ENCODE data around the gene SLC6A7.
A peak's percentile ranks its signal among the peaks of the same experiment; 100 is the strongest.
"Not testable (repeated sequence)": the region's sequence is repeated elsewhere in the genome, so short reads cannot be mapped to it uniquely, and the experiment has no call there.

Gene SLC6A7

DNA sequence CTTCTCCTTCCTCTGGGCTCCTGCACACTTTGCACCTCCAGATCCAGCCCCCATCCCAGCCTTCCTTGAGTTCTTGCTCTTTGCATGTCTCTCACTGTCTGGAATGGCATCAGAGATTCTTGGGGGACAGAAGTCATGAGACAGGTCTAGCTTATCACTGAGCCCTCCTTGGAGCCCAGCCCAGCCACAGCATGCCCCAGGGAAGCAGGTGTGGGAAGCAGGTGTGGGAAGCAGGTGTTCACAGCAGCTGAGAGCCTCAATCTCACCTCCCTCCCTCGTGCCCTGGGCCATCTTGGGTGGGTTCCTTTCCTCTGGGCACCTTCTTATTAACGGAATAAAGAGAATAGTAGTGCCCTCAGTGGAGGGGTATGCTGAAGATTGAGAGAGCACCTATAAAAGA lies 27.2 kb downstream of the SLC6A7 start:
- DNase-seq (ENCODE audit: low read depth in 2 of 2) = no peak

DNA sequence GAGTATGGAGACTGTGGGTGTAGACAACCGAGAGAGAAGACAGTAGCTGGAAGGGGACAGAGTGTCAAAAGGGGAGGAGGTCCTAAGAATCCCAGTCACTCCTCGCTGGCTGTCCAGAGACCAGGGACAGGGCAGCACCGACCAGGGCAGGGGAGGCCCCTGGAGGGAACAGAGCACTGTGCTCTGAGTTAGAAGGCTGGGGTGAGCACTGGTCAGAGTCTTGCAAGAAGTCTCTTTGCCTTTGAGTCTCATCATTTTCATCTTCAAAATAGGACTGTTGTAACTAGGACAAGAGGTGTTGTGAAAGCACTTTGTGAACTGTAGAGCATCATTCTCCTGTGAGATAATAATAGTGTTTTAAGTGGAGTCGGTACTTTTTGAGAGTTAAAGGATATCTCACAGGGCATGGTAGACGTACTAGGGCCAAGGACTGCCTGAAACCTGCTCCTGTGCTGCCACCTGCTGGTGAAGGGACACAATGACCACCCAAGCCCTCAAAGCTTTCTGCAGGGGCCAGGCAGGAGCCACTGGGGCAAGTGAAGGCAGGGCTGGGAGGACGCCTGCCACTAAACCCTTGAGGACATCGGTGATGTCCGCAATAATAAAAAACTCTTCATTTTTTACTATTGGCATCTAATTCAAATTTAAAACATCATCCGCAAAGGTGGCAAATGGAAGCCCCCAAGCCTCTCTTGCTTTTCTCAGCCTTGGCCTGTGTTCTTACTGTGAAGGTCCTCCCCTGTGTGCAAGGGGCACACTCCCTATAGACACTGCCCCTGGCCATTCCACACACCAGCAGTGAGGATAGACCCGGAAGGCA lies 28.2 kb downstream of the SLC6A7 start:
- DNase-seq (ENCODE audit: low read depth in 2 of 2) = peak; percentile 31 to 40

DNA sequence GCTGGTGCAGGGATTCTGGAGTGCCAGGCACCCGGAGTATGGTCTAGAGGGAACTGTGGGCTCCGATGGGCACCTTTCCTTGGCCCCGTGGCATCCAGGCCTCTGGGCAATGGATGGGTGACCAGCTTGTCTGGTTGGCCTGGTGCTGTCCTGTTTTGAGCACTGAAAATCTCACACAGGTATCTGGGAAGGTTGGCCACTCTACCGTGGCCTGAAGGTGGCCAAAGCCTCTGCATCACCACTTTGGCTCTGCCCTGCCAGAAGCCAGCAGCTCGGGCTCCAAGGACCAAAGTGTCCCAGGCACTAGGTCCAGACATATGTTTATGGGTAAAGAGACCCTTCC lies 28.8 kb downstream of the SLC6A7 start:
- DNase-seq (ENCODE audit: low read depth in 2 of 2) = no peak

DNA sequence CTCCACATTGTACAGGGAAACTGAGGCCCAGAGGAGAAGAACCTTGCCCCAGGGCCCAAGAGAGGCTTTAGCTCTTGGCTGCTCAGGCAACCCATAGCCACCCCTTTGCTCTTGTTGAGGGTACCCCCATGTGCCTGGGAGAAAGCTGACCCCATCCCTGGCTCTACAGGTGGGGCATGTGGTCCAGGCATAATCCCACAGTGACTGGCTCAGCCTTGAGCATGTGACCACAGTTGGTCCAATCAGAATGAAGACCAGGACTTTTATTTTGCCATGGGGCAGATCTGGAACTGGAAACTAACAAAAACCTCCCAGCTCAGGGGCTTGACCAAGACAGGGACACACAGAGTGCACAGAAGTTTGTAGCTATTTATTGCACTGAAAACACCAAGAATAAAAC lies 29.3 kb downstream of the SLC6A7 start:
- no peak for DNase-seq (ENCODE audit: low read depth in 2 of 2)

DNA sequence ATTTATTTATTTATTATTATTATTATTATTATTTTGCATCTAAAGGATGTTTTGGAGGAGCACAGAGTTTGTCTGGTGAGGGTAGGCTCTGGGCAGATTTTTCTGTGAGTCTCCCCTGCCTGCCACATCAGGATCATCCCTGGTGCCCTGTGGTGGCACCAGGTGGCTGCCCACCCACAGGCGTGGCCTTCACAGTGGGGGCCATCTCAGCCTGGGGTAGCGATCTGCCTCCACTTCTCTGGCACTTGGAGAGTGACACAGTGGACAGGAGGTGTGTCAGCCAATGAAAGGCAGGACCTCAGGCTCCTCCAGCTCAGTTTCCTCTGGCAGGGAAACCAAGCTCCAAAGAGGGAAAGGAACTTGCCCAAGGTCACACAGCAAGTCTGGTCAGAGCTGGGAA lies 30.0 kb downstream of the SLC6A7 start:
- no peak for DNase-seq (ENCODE audit: low read depth in 2 of 2)

DNA sequence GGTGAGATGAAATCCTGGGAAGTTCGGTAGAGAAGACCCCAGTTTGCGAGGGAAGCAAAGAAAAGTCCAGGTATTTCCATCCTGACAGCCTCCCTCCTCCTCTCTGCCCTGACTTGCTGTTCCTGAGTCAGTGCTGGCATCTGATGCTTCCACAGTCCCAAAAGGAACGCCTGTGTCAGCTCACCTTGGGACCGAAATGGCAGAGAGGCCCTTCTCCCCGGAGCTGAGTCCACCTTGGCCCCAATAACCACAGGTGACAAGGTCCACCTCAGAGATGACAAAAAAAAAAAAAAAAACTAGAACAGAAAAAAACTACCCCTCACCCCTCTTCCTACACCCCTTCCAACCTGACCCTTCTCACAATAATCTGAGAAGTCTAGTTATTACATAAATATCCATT lies 31.6 kb downstream of the SLC6A7 start:
- no peak for DNase-seq (ENCODE audit: low read depth in 2 of 2)

DNA sequence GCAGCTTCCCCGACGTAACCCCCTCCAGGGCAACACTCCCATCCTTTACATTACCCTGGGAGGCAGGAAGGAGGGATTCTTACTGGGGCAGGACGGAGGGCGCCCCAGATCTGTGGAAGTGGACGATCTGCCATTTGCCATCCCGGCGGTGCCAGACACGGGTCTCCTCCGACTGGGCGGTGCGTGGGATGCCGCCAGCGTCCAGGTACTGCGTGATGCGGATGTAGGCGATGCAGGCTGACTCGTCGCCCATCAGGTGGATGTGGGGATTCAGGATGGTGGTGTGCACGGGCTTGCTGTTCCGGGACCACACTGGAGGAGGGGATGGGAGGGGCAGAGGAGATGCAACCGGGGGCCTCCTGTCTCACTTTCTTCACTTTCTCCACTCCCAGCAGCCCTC lies 33.0 kb downstream of the SLC6A7 start:
- DNase-seq (ENCODE audit: low read depth in 2 of 2) = no peak

DNA sequence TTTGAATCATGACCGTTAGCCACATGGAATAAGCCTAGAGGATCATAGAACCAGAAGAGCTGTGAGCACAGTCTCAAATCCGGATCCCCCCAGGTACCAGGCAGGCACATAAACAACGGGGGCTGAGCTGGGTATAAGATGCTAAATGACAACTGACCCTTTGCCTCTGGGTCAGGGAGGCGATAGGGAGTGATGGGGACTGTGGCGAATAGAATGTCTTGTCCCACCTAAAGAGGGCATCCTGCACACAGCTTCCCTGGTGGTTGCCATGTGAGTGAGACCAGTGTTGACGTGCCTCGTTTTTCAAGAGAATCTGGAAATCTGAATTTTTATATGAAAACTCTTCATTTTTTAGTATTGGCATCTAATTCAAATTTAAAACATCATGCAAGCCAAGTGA lies 33.6 kb downstream of the SLC6A7 start:
- DNase-seq (ENCODE audit: low read depth in 2 of 2) = no peak

DNA sequence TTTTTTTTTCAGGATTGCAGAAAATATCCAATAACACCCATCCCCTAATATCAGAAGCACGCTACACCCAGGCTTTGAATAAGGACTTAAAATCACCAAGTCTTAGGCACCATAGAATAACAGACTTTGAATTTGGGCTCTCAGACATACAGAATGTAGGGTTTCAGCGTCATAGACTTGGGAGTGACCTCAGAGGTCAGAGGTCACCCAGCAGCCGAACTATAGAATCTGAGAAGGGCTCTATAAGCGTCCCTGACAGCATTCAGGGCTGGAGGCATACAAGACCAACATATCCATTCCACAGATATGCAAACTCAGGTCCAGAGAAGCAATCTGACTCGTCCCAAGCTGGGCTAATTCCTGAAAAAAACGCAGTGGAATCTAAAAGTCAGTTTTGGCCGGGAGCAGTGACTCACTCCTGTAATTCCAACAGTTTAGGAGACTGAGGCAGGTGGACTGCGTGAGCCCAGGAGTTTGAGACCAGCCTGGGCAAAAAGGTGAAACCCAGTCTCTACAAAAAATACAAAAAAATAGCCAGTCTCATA lies 34.7 kb downstream of the SLC6A7 start:
- DNase-seq (ENCODE audit: low read depth in 2 of 2) = no peak

DNA sequence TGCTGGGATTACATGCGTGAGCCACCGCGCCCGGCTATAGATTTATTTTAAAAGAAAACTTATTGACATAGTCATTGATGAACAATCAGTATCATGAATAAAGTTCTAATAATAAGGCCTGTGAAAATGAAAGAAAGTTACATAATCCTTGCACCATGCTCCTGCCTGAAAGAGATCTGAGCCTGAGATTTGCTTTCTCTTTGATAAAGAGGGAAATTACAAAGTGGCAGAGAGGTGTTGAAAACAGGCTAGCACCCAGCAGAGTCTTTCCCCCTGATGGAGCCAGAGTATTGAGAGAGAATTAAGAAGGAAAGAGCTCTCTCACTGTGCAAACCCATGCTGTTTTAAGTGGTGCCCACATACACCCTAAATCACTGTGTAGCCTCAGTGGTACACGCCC lies 37.2 kb downstream of the SLC6A7 start:
- DNase-seq (ENCODE audit: low read depth in 2 of 2) = no peak

DNA sequence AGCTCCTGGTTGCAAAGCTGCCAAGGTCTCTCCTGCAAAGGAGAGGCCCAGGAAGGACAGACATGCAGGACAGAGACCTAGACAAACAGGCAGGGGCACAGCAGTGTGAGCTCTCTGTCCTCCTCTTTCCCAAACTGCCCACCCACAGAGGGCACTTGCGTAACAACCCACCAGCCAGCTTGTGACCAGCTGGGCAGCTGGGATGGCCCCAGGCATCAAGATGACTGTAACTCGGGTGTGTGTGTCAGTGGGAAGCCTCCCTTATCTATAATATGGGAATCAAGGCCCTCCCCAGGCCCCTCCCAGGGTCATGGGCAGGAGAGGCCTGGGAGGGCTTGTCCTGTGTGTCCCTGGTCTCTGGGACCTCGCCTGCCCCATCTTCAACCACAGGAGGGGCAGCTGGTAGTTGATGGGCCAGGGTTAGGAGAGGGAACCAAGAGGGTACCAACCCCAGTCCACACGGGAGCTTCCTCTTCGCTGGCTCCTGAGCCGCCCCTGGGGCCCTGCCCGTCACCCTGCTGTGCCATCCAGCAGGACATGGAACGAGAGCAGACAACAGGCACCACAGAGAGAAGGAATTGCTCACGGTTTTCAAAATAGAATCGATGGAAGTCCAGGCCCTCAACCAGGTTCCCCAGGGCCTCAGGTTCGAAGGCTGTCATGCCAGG lies 37.9 kb downstream of the SLC6A7 start:
- no peak for DNase-seq (ENCODE audit: low read depth in 2 of 2)

DNA sequence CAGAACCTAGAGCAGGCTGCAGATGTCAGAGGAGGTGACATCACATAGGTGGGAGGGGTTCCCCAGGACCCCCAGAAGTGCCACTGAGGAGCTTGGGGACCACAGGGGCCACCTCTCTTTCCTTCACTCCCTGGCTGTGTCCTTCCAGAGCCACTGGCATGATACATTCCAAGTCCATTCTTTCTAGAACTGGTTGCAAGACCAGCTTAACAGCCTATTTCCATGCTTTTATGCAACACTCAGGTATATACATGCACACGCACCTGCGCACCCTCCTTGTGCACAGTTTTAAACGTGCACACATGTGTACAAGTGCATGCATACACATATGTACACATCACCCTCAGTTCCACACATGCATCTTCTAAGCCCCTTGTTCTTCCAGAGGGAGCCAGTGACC lies 39.7 kb downstream of the SLC6A7 start:
- DNase-seq (ENCODE audit: low read depth in 2 of 2) = no peak

DNA sequence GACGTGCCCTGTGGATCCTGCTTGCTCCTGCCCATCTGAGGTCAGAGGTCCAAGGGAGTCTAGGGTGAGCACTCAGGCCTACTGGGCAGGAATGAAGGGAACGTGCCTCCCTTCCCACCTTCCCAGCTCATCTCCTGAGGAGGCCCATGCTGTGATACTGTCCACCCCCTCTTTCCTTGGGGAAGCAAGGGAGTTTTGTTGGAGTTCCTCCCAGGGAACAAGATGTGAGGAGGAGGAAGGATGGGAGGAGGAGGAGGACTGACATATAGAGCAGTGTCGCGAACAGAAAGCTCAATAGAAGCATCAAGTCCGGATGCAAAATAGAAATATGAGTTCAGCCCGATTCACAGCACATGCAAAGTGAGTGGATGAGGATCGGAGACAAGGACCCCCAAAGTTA lies 41.0 kb downstream of the SLC6A7 start:
- no peak for DNase-seq (ENCODE audit: low read depth in 2 of 2)

DNA sequence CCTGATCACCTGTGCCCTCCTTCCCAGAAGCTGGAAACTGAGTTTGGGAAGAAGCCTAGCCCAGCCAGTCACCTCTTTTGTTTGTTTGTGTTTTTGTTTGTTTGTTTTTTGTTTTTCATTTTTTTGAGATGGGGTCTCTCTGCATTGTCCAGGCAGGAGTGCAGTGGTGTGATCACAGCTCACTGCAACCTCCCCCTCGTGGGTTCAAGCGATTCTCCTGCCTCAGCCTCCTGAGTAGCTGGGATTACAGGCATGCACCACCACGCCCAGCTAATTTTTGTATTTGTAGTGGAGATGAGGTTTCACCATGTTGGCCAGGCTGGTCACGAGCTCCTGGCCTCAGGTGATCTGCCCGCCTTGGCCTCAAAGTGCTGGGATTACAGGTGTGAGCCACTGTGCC lies 43.8 kb downstream of the SLC6A7 start:
- not testable (repeated sequence) for DNase-seq (ENCODE audit: low read depth in 2 of 2)

DNA sequence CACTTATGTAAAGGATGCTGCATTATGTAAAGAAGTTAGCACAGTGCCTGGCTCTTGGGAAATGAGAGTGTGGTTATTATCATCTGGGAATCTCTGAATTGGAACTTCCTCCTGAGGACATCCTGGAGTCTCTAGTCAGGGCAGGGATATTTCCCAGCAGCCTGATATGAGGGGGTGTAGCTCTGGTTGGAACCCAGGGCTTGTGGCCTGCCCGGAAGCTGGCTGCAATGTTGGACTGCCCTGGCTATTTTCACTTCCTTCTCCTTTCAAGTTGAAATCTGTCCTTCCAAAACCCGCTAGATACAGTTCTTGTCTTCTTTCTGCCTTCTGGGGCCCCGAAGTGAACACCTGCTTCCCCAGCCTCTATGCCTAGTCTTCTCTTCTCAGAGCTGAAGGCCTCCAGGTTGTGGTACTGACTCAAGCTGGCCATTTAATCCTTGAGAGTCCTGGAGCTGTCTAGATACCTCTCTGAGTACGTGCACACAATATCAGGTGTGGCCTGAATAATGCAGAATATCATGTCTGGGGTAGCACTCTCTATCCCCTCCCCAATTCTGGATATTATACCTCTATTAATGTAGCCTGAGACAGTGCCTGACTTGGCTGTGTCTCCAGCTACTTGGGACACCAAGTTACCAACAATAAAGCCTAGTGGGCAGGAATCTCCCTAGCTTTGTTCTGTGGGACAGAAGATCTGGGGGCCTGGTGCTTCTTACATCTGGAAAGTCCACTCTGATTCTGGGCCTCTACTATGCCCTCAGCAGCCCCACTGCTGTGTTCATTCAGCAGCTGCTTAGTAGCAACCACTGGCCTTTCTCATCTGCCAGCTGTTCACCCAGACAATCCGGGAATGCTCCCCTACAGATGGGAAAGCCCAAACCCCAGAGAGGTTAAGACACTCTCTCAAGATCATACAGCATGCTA lies 45.0 kb downstream of the SLC6A7 start:
- no peak for DNase-seq (ENCODE audit: low read depth in 2 of 2)

DNA sequence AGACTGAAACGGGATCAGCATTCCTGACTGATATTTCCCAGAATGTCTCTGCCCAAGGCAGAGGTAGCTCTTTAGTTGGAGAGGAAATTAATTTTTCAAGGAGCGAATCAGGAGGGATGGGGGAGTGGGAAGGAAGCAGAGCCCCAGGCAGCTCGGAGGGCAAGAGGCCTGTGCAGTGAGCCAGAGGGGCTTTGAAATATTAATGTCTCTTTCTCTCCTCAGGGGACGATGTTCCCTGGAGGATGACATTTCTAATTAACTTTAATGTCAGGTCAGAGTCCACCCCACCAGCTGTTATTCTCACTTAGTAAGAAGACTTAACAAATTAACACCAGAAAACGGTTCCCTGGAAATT lies 45.6 kb downstream of the SLC6A7 start:
- no peak for DNase-seq (ENCODE audit: low read depth in 2 of 2)

DNA sequence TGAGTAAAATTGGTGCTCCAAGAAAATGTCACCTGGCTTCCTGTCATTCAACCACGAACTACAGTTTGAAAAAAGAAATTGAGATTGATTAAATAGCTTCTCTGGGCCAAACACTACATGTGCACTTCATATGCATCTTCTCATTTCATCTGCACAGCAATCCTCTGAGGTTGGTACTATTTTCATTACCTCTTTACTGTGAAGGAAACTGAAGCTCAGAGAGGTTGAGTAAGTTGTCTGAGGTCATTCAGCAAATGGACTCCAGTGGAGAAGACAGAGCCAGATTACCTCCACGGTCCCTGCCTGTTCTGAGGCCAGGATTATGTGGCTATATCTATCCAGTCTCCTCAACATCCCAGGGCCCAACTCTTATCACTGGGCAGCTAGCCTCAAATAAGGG lies 46.5 kb downstream of the SLC6A7 start:
- no peak for DNase-seq (ENCODE audit: low read depth in 2 of 2)

DNA sequence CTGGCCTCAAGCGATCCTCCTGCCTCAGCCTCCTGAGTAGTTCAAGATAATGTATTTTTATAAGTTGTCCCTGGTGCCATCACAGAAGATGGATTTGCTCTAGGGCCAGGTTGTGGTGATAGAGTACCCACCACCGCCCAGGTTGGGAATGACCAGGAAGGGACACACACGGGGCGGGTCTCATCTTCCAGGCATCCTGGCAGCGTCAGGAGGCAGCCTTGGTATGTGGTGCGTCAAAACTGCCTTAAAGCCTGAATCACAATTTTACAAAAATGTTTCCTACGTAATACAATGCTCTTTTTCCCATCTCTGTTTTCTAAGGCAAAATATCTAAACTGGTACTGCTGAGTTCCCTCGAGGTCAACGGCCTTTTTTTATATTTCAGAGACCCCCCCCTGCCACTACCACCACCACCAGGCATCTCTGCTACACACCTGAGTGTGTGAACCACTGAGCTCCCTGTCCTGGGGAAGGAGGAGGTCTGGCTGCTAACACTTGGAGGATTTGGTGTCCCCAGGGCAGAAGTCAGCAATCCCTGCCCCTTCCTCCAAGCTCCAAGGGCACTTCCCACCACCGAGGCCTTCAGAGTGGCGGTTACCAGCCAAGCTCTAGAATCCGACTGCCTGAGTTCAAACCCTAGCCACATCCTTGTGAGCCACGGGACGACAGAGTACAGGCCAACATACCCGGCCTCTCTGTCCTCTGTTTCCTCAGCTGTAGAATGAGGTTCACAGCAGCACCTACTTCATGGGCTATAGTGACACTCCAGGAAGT lies 47.3 kb downstream of the SLC6A7 start:
- DNase-seq (ENCODE audit: low read depth in 2 of 2) = no peak

DNA sequence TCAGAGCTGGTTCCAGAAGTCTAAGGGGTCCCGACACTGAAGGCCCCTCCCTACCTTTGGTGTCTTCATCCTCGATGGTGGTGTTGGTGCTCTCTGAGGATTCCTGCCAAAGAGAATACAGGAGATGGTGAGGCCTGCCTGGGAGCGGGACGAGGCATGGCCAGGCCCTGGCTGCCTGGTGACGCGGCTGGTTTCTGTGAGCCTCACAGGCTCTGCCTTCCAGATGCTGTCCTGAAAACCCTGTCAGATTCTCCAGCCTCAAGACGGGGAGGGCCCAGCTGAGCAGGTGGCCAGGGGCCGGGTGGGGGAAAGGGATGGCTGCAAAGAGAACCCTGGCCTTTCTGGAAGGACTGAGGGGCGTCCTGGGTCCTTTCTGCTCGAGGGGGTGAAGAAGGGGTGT lies 48.8 kb downstream of the SLC6A7 start:
- no peak for DNase-seq (ENCODE audit: low read depth in 2 of 2)

DNA sequence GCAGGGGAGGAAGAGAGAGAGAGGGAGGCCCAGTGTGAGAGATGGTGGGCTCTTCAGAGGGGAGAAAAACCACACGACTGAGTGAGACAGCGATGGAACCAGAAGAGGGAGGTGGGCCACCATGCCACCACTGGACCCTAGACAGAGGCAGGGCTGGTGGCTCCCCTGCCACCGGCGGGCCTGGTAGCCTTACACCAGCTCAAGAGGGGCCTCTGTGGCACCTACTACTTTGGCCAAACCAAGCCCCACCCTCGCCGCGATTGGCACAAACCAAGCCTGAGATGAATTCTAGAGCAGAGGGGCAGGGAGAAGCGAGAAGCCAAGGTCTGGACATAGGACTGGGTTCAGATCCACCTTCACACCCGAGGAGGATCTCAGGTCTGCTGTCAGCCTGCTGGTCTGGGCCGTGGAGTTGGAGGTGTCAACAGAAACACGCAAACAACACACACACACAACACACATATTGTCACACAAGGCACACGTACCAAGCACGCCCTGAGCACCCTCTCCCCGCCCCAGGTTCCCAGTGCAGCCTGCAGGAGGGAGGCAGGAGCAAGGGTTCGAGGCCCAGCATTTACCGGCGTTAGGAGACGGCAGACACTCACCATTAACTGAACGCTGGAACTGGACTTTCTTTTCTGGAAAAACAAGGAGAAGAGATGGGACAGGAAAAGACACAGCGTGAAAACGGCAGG lies 49.4 kb downstream of the SLC6A7 start:
- no peak for DNase-seq (ENCODE audit: low read depth in 2 of 2)

DNA sequence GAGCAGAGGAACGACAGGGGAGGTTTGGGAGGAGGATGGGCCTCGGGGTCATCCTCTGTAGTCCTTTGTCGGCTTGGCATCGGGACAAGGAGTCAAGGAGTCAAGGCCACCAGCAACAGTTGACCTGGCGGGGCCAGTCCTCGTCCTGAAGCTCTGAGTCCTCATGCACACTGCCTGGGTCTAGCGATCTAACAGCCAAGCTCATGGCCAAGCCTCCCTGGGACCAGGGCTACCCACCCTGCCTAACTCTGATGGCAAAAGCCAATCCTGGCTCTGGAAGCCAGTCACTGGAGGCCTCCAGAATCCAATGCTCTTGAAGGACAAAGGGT lies 49.9 kb downstream of the SLC6A7 start:
- no peak for DNase-seq (ENCODE audit: low read depth in 2 of 2)
